ENCODE data around the gene KIAA1671. TPM values are rescaled to one million over a fixed set of nuclear protein-coding genes. Genes with fewer than 3 reads are reported as not detected.

KIAA1671 gene
- total RNA-seq, 6 donors from 2014 or later: 30.9 to 57.7 (median 42.1) TPM

DNA sequence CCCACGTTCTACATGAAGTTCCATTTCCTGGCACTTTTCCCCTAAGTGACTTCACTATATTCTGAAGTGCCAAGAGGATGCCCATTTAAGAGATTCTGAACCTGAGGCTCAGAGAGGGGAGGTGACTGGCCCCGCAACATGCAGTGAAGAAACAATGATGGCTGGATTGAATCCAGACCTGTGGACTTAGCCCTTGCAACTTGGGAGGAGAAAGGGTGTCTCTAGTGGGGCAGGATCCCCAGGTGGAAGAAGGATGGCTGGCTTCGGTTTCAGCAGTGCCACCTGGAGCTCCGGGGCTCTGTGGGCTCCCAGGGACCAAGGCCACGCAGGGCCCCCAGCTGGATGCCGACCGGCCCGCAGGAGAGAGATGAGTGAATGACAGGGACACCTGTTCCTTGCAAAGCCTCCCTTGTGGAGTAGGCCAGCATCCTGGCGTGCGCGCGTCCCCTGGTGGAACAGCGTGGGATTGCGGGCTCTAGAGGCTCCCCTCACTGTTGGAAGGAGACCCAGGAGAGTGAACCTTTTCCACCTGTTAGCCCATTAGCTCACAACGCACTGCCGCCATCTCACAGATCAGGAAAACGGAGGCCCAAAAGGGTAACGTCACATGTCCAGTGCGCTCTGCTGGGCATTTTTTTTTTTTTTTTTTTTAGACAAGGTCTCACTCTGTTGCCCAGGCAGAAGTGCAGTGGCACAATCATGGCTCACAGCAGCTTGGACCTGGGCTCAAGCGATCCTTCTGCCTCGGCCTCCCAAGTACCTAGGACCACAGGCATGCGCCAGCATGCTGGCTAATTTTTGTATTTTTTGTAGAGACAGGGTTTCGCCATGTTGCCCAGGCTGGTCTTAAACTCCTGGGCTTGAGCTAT is 104.7 kb downstream of the KIAA1671 start:
- Histone ChIP-seq H3K36me3 (no peaks in the 10 kb centered on the region), H3K27me3 (no peaks in the 10 kb centered on the region), H3K27ac (no peak overlapping the region), H3K9me3 (no peaks in the 10 kb centered on the region), H3K4me1 (no peaks in the 10 kb centered on the region), H3K4me3 (no peak overlapping the region)
- 39 to 42% methylated on average over 22 to 23 of the region's 23 CpGs for WGBS, 2 donors
- DNase-seq (peak; percentile 58 to 95), ATAC-seq (ENCODE audit: low FRiP score in 2 of 2) (peak; percentile 76 to 83)
- TF ChIP-seq, protein P1, sequence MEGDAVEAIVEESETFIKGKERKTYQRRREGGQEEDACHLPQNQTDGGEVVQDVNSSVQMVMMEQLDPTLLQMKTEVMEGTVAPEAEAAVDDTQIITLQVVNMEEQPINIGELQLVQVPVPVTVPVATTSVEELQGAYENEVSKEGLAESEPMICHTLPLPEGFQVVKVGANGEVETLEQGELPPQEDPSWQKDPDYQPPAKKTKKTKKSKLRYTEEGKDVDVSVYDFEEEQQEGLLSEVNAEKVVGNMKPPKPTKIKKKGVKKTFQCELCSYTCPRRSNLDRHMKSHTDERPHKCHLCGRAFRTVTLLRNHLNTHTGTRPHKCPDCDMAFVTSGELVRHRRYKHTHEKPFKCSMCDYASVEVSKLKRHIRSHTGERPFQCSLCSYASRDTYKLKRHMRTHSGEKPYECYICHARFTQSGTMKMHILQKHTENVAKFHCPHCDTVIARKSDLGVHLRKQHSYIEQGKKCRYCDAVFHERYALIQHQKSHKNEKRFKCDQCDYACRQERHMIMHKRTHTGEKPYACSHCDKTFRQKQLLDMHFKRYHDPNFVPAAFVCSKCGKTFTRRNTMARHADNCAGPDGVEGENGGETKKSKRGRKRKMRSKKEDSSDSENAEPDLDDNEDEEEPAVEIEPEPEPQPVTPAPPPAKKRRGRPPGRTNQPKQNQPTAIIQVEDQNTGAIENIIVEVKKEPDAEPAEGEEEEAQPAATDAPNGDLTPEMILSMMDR (IDR thresholded peaks at IDR 0.05): peak; percentile 73 to 90 (median 85)
- TF ChIP-seq POLR2AphosphoS5 (IDR thresholded peaks at IDR 0.05): no peak

DNA sequence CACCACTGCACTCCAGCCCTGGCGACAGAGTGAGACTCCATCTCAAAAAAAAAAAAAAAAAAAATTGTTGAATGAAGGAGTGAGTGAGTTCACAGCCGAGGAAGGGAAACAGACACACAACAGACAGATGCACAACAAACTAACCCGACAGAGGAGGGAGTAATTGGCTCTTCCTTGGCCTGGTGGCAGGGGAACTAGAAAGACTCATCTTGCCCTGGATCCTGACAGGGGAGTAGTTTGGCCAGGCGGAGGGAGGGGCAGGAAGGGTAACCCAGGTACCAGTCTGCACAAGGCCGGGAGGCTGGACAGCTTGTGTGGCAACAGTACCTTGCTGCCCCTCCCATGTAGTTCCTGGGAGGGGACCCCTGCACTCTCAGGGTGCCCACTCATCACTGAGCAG is 106.9 kb downstream of the KIAA1671 start:
- WGBS, 2 donors: 84 to 90% methylated on average over 5 of the region's 5 CpGs

DNA sequence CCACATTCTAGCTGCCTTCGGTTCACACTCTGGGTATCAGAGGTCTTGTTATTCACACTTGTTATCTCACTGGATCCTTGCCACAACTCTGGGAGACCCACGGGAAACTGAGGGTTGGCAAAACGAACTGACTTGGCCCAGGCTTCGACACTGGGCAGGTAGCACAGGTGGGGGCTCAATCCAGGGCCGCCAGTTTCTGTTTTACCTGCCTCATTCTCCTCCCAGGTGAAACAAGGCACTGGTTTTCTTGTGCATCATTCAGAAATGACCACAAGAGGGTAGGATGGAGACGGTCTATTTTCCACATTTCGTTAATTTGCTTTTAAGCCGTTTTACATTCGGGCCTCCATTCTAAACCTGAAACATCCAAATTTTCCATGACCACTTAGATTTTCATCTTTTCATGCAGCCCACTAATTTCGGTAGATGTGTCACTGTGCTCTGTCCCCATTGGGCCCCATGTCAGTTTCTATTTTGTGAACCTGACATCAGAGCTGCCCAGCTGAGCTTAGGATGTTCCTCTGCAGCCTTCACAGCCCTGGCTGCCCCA is 108.1 kb downstream of the KIAA1671 start:
- ATAC-seq (ENCODE audit: low FRiP score in 2 of 2): no peak
- Histone ChIP-seq H3K36me3 (no peaks in the 10 kb centered on the region), H3K4me1 (no peaks in the 10 kb centered on the region), H3K27ac (no peak overlapping the region), H3K4me3 (no peak overlapping the region), H3K9me3 (no peaks in the 10 kb centered on the region), H3K27me3 (no peaks in the 10 kb centered on the region)
- no peak for DNase-seq
- WGBS, 2 donors: 77 to 81% methylated on average over 10 of the region's 10 CpGs
- TF ChIP-seq, protein P1 (IDR thresholded peaks at IDR 0.05): peak in 1 of 6 experiments; percentile 30
- no peak for TF ChIP-seq POLR2AphosphoS5 (IDR thresholded peaks at IDR 0.05)

More for the DNA sequence above, 106.9 kb downstream of the KIAA1671 start:
- H3K9me3 ChIP-seq: no peaks in the 10 kb centered on the region
- no peaks in the 10 kb centered on the region for H3K4me1 ChIP-seq
- H3K27me3 ChIP-seq: no peaks in the 10 kb centered on the region
- ATAC-seq (ENCODE audit: low FRiP score in 2 of 2) (no peak), DNase-seq (no peak)
- H3K4me3 ChIP-seq: no peak overlapping the region
- no peak overlapping the region for H3K27ac ChIP-seq
- TF ChIP-seq EP300 (IDR thresholded peaks at IDR 0.05) (no peak), POLR2A (IDR thresholded peaks at IDR 0.05) (no peak), POLR2AphosphoS5 (IDR thresholded peaks at IDR 0.05) (no peak)
- TF ChIP-seq, protein P1 (IDR thresholded peaks at IDR 0.05): no peak
- H3K36me3 ChIP-seq: no peaks in the 10 kb centered on the region

DNA sequence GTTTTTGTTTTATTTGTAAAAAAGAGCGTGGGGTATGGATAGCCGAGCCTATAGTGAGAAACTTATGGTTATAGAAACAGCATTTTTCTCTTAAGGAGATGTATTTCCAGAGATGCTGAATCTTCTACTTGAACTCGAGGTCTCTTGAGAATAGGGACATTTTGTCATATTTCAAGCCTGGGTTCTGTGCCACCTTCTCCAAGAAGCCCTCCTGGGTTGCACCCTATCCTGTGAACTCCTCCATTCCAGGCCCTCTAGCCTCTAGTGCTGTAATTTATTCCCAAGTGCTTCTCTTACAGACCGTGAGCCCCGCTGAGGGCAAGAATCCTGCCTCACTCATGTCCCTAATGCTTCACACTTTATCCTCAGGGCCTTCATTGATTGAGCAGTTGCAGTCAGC is 108.6 kb downstream of the KIAA1671 start:
- Histone ChIP-seq H3K9me3 (no peaks in the 10 kb centered on the region), H3K27me3 (no peaks in the 10 kb centered on the region), H3K4me3 (no peak overlapping the region), H3K4me1 (no peaks in the 10 kb centered on the region), H3K27ac (no peak overlapping the region), H3K36me3 (no peaks in the 10 kb centered on the region)
- DNase-seq (no peak), ATAC-seq (ENCODE audit: low FRiP score in 2 of 2) (no peak)
- TF ChIP-seq POLR2AphosphoS5 (IDR thresholded peaks at IDR 0.05) (no peak), EP300 (IDR thresholded peaks at IDR 0.05) (no peak), POLR2A (IDR thresholded peaks at IDR 0.05) (no peak)
- TF ChIP-seq, protein P1 (IDR thresholded peaks at IDR 0.05): no peak
- 84 to 91% methylated on average over 5 of the region's 5 CpGs for WGBS, 2 donors
